Mucosa of descending colon (tissue), 3 donors: ENCODE data around the gene OCLN. TPM values are rescaled to one million over a fixed set of nuclear protein-coding genes. Genes with fewer than 3 reads are reported as not detected.
"Not testable (repeated sequence)": the region's sequence is repeated elsewhere in the genome, so short reads cannot be mapped to it uniquely, and the experiment has no call there.

Experiments used
- ATAC-seq: fragments of 200-7000 bp; cut with Tn5 transposase; one replicate; pipeline ENCODE4 v1.9.1; 2020; ENCODE audit warnings: mild to moderate bottlenecking, moderate library complexity
- DNase-seq, 3 donors: peaks; one replicate each; pipeline ENCODE4 v3.0.0-alpha.2; 2020
- H3K36me3 ChIP-seq: fragments of 200-600 bp; one replicate; pipeline ENCODE4 v1.8.0; 2021; ENCODE audit warnings: low read depth, mild to moderate bottlenecking
- H3K4me1 ChIP-seq: fragments of 200-600 bp; one replicate; pipeline ENCODE4 v1.8.0; 2021; ENCODE audit warnings: low read depth, mild to moderate bottlenecking
- H3K4me3 ChIP-seq: fragments of 200-600 bp; one replicate; pipeline ENCODE4 v1.8.0; 2021; ENCODE audit warnings: mild to moderate bottlenecking
- H3K9me3 ChIP-seq: fragments of 200-600 bp; one replicate; pipeline ENCODE4 v1.8.0; 2021; ENCODE audit warnings: mild to moderate bottlenecking
- intact Hi-C, 2 donors: fragments of 100-400 bp; cut with DNase I in 1 of 2; cut with micrococcal nuclease in 1 of 2; formaldehyde crosslinking; loops; one replicate each; pipeline versions ENCODE4 v1.11.0 to v1.11.1; 2022; cut with DNase I, micrococcal nuclease
- total RNA-seq, 3 donors: library from RNA; stranded (reverse); fragmentation: NEBNext Ultra II Directional in 2 of 3; extraction: Animal tissue kit (Norgen Biotek cat#: 25700) in 2 of 3; gene quantifications; one replicate each; pipeline versions ENCODE4 v1.2.1 to v1.2.4, GENCODE V29; 2021 to 2023
- TF ChIP-seq, protein P1 (sequence below): fragments of 200-600 bp; IDR thresholded peaks from one replicate; pipeline ENCODE4 v1.8.0; 2022; ENCODE audit warnings: antibody characterized with exemption, mild to moderate bottlenecking
- donor health status: DM: no; HTN: no; CAD: no; lungs with moderate emphysema.
- donor health status: DM: no; HTN: no; CAD: no.
- donor health status: DM: no; HTN: yes; CAD: no.

OCLN gene
- total RNA-seq, 3 donors from 2014 or later: 50.2 to 134 (median 130) TPM

DNA sequence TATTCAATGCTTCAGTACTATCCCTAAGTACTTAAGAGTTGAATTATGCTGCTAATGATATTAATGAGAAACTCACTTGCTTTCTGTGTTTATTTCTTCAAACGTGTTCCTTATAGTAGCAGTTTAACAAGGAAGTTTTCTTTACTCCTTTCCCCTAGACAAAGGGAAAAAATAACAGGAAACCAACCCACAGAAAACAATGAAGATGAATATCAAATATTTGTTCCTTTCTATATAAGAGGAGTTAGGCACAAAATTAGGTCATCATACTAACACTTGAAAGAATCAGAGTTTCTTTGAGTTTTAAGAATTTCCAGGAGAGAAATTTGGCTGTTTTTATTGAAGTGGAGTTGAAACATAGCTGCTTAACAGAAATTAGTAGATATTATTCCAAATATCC is 15.4 kb upstream of the OCLN start:
- no peak for DNase-seq
- Histone ChIP-seq H3K36me3 (no peaks in the 10 kb centered on the region), H3K4me1 (no peaks in the 10 kb centered on the region), H3K4me3 (no peak overlapping the region), H3K9me3 (no peaks in the 10 kb centered on the region)
- no peak for ATAC-seq
- intact Hi-C loops: no loop called here
- TF ChIP-seq, protein P1, sequence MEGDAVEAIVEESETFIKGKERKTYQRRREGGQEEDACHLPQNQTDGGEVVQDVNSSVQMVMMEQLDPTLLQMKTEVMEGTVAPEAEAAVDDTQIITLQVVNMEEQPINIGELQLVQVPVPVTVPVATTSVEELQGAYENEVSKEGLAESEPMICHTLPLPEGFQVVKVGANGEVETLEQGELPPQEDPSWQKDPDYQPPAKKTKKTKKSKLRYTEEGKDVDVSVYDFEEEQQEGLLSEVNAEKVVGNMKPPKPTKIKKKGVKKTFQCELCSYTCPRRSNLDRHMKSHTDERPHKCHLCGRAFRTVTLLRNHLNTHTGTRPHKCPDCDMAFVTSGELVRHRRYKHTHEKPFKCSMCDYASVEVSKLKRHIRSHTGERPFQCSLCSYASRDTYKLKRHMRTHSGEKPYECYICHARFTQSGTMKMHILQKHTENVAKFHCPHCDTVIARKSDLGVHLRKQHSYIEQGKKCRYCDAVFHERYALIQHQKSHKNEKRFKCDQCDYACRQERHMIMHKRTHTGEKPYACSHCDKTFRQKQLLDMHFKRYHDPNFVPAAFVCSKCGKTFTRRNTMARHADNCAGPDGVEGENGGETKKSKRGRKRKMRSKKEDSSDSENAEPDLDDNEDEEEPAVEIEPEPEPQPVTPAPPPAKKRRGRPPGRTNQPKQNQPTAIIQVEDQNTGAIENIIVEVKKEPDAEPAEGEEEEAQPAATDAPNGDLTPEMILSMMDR: no peak

DNA sequence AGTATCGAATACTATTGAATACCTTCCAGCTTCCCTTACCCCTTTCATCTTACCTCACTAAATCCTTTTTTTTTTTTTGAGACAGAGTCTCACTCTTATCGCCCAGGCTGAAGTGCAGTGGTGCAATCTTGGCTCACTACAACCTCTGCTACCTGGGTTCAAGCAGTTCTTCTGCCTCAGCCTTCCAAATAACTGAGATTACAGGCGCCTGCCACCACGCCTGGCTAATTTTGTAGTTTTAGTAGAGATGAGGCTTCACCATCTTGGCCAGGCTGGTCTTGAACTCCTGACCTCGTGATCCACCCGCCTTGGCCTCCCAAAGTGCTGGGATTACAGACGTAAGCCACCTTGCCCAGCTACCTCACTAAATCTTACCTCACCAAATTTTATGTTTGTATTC is 14.3 kb upstream of the OCLN start:
- H3K4me3 ChIP-seq, H3K36me3 ChIP-seq, H3K9me3 ChIP-seq, intact Hi-C loops, DNase-seq, ATAC-seq, H3K4me1 ChIP-seq: not testable (repeated sequence)

DNA sequence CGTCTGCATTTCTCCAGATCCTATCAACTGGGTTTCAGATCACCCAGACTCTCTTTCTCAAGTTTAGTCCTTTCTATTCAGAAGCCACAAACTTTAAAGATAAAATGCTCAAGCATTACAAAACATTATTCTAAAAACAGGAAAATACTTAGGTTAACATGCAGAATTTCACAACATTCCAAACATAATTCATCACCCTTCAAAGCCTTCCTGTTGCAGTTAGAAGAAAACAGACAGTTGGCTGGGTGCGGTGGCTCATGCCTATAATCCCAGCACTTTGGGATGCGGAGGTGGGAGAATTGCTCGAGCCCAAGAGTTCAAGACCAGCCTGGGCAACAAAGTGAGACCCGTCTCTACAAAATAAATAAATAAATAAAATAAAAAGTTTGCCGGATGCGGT is 7.7 kb upstream of the OCLN start:
- intact Hi-C loops: no loop called here
- Histone ChIP-seq H3K4me1 (no peaks in the 10 kb centered on the region), H3K9me3 (no peaks in the 10 kb centered on the region), H3K36me3 (no peaks in the 10 kb centered on the region), H3K4me3 (no peak overlapping the region)
- ATAC-seq (no peak), DNase-seq (no peak)
- TF ChIP-seq, protein P1: no peak

DNA sequence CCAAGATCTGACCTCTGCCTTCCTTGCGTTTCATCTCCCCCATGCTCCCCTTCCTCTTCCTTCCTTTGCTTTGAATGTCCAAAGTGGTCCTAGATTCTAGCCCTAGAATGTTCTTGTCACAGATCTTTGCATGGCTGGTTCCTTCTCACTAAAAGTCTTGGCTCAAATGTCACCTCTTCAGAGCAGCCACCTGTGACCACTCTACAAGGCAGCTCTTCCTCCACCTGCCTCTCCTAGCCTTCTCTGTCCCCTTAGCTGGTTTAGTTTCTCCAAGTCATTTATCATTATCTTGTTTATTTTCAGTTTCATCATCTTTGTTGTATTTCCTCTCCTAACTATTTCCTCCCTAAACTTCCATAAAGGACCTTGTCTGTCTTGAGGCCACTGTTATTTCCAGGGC is 7.1 kb upstream of the OCLN start:
- intact Hi-C loops: no loop called here
- no peak for ATAC-seq
- DNase-seq: no peak

DNA sequence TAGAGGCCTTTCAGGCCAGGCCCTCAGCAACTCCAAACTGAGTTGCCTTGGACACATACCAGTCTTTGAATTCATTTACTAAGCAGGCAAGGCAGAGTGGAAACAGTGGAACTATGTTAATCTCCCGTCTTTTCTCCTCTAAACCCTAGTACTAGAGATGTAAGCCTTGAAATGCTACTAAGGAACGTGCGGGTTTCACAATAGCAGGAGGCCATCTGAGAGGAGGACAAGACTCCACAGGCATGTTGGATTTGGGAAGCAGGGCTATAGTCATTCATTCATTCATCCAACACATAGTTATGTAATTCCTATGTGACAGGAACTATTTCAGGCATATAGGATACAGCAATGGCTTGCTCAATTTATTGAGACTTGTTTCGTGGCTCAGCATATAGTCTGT is 3.3 kb upstream of the OCLN start:
- TF ChIP-seq, protein P1: no peak
- ATAC-seq (no peak), DNase-seq (no peak)
- H3K9me3 ChIP-seq: no peaks in the 10 kb centered on the region
- H3K36me3 ChIP-seq: no peaks in the 10 kb centered on the region
- H3K4me3 ChIP-seq: no peak overlapping the region
- intact Hi-C loops: no loop called here
- no peaks in the 10 kb centered on the region for H3K4me1 ChIP-seq

More for the DNA sequence above, 7.1 kb upstream of the OCLN start:
- H3K36me3 ChIP-seq: no peaks in the 10 kb centered on the region
- no peaks in the 10 kb centered on the region for H3K4me1 ChIP-seq
- H3K4me3 ChIP-seq: no peak overlapping the region
- H3K9me3 ChIP-seq: no peaks in the 10 kb centered on the region
- TF ChIP-seq, protein P1: no peak

DNA sequence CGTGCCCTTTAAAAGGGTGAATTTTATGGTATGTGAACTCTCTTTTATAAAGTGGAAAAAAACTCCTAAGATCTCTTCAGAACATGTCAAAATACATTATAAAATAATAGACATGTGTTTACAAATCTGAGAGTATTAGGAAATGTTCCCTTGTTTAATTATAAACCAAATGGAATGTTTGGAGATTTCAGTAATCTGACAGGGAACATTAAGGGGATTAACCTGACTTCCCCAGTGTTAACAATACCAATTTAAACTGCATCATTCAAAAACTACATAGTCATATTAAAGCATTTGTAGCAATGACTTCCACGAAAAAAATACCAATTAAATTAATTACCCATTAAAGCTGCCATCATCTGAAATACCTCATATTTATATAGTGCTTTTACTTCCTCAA is 1.6 kb upstream of the OCLN start:
- no peak for ATAC-seq
- H3K4me1 ChIP-seq: no peaks in the 10 kb centered on the region
- intact Hi-C loops: no loop called here
- no peaks in the 10 kb centered on the region for H3K36me3 ChIP-seq
- TF ChIP-seq, protein P1: no peak
- no peak for DNase-seq
- no peaks in the 10 kb centered on the region for H3K9me3 ChIP-seq
- no peak overlapping the region for H3K4me3 ChIP-seq
